GM13977 (cell line): Measurements from ENCODE around the gene EPHB1.

Source experiments
- DNase-seq: peaks from one replicate; pipeline ENCODE4 v3.0.0; 2012; ENCODE audit warnings: low spot score
- CTCF ChIP-seq: IDR thresholded peaks from 2 replicates; pipeline ENCODE4 v1.5.1; 2012; ENCODE audit warnings: mild to moderate bottlenecking, control low read depth; ENCODE audit not compliant: insufficient read depth; ENCODE audit errors: extremely low read depth, missing control alignments
- in situ Hi-C: fragments of 300-500 bp; cut with MboI; formaldehyde crosslinking; loops from one replicate; pipeline ENCODE4 v1.12.0; 2022; ENCODE audit warnings: low sequenced_read_pairs, low pct_unique_long_range_greater_than_20kb, mixed read lengths, inconsistent platforms; ENCODE audit not compliant: unreplicated experiment

EPHB1 gene

GRCh38 chr3:134867277-134867676, 72.2 kb downstream of the EPHB1 start:
- DNase-seq, result no peak
- in situ Hi-C loops, result no loop called here
- TF ChIP-seq CTCF, result no peak

GRCh38 chr3:134869153-134869726, 74.2 kb downstream of the EPHB1 start:
- DNase-seq, result no peak
- no peak for TF ChIP-seq CTCF
- in situ Hi-C loops, result no loop called here

GRCh38 chr3:134871818-134872217, 76.8 kb downstream of the EPHB1 start:
- in situ Hi-C loops, result no loop called here
- DNase-seq, result no peak
- TF ChIP-seq CTCF, result no peak

GRCh38 chr3:134872440-134873388, 77.7 kb downstream of the EPHB1 start:
- TF ChIP-seq CTCF, result no peak
- no peak for DNase-seq
- in situ Hi-C loops, result no loop called here

- no peak for TF ChIP-seq CTCF
- in situ Hi-C loops, result no loop called here
Measured at GRCh38 chr3:134873789-134874188, 78.7 kb downstream of the EPHB1 start.

GRCh38 chr3:134874737-134875413, 79.8 kb downstream of the EPHB1 start:
- DNase-seq, result no peak
- in situ Hi-C loops, result no loop called here

More at GRCh38 chr3:134873789-134874188, 78.7 kb downstream of the EPHB1 start:
- no peak for DNase-seq

More at GRCh38 chr3:134874737-134875413, 79.8 kb downstream of the EPHB1 start:
- no peak for TF ChIP-seq CTCF
